Hepatocyte (in vitro differentiated cells): ENCODE measurements around the gene CCL17.

Experiments used
- EZH2 ChIP-seq: fragments of 200-600 bp; sonication (generic); IDR thresholded peaks from 2 replicates; pipeline ENCODE4 v1.6.1; 2016; ENCODE audit warnings: antibody characterized with exemption, mild to moderate bottlenecking, borderline replicate concordance
- TF ChIP-seq, protein P1 (sequence below): fragments of 200-600 bp; sonication (generic); IDR thresholded peaks from 2 replicates; pipeline ENCODE4 v1.5.1; 2016; ENCODE audit warnings: antibody characterized with exemption, mild to moderate bottlenecking; ENCODE audit not compliant: poor library complexity

DNA sequence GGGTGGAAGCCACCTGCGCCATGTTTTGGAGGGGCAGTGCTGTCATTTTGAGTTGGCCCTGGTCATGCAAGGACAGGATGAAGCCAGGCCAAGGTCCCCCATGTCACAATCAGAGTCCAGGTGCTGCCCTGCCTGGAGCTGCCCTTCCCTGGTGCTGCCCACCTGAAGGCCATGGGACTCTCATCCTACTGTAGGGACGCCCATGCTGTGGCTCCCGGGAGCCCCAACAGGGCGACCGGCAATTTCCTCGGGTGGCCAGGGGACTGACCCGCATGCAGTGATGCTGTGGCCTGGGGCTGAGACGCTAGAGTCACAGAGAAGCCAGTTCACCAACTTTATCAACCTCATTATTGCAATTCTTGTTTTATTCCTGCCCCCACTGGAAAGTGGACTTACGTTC lies 8.0 kb downstream of the CCL17 start:
- TF ChIP-seq EZH2, result no peak
- TF ChIP-seq, protein P1, sequence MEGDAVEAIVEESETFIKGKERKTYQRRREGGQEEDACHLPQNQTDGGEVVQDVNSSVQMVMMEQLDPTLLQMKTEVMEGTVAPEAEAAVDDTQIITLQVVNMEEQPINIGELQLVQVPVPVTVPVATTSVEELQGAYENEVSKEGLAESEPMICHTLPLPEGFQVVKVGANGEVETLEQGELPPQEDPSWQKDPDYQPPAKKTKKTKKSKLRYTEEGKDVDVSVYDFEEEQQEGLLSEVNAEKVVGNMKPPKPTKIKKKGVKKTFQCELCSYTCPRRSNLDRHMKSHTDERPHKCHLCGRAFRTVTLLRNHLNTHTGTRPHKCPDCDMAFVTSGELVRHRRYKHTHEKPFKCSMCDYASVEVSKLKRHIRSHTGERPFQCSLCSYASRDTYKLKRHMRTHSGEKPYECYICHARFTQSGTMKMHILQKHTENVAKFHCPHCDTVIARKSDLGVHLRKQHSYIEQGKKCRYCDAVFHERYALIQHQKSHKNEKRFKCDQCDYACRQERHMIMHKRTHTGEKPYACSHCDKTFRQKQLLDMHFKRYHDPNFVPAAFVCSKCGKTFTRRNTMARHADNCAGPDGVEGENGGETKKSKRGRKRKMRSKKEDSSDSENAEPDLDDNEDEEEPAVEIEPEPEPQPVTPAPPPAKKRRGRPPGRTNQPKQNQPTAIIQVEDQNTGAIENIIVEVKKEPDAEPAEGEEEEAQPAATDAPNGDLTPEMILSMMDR, result no peak
